Smooth muscle cell (in vitro differentiated cells): Measurements from ENCODE around the gene MED28. TPM values are rescaled to one million over a fixed set of nuclear protein-coding genes. Genes with fewer than 3 reads are reported as not detected.

Source experiments
- DNase-seq: peaks from one replicate; lab custom pipeline; 2025; ENCODE audit not compliant: unreplicated experiment; lab: John Stamatoyannopoulos, UW
- H2AFZ ChIP-seq: fragments of 200-600 bp; sonication (generic); 2 replicates; pipeline ENCODE4 v1.6.0; 2016; ENCODE audit warnings: antibody characterized with exemption, low read depth, mild to moderate bottlenecking
- H3F3A ChIP-seq: fragments of 200-600 bp; sonication (generic); 2 replicates; pipeline ENCODE4 v1.6.0; 2017; ENCODE audit warnings: antibody characterized with exemption, low read depth
- H3K27ac ChIP-seq: fragments of 200-600 bp; sonication (generic); 2 replicates; pipeline ENCODE4 v1.5.1; 2016; ENCODE audit warnings: low read depth, mild to moderate bottlenecking
- H3K27me3 ChIP-seq: fragments of 200-600 bp; sonication (generic); 2 replicates; pipeline ENCODE4 v1.6.1; 2016; ENCODE audit warnings: low read depth, mild to moderate bottlenecking
- H3K36me3 ChIP-seq: fragments of 200-600 bp; sonication (generic); 2 replicates; pipeline ENCODE4 v1.5.1; 2016; ENCODE audit warnings: low read depth
- H3K4me1 ChIP-seq: fragments of 200-600 bp; sonication (generic); 2 replicates; pipeline ENCODE4 v1.5.1; 2016; ENCODE audit warnings: low read depth
- H3K4me2 ChIP-seq: fragments of 200-600 bp; sonication (generic); 2 replicates; pipeline ENCODE4 v1.6.0; 2016; ENCODE audit warnings: mild to moderate bottlenecking
- H3K4me3 ChIP-seq: fragments of 200-600 bp; sonication (generic); 2 replicates; pipeline ENCODE4 v1.5.1; 2016; ENCODE audit warnings: mild to moderate bottlenecking
- H3K79me2 ChIP-seq: fragments of 200-600 bp; sonication (generic); 2 replicates; pipeline ENCODE4 v1.6.0; 2016; ENCODE audit warnings: low read depth, mild to moderate bottlenecking
- H3K9ac ChIP-seq: fragments of 200-600 bp; sonication (generic); 2 replicates; pipeline ENCODE4 v1.6.0; 2016; ENCODE audit warnings: low read depth
- H3K9me3 ChIP-seq: fragments of 200-600 bp; sonication (generic); replicated peaks from 2 replicates; pipeline ENCODE4 v1.5.1; 2016; ENCODE audit warnings: low read depth
- H4K20me1 ChIP-seq: fragments of 200-600 bp; sonication (generic); 2 replicates; pipeline ENCODE4 v1.6.0; 2016; ENCODE audit warnings: low read depth
- CTCF ChIP-seq: fragments of 200-600 bp; sonication (generic); IDR thresholded peaks from 2 replicates; pipeline ENCODE4 v1.5.1; 2017; ENCODE audit warnings: borderline replicate concordance, mild to moderate bottlenecking, antibody characterized with exemption; ENCODE audit not compliant: insufficient read depth, poor library complexity, severe bottlenecking
- WGBS: methylation state at CpG from one replicate; pipeline ENCODE4 v1.1.7; 2016; ENCODE audit warnings: low lambda C conversion rate; 5-methylcytosine and 5-hydroxymethylcytosine counted together
- polyA plus RNA-seq: library from polyadenylated mRNA; unstranded; fragments of >200 nt; fragmentation: Nextera tagmentation; extraction: Ambion mirVana; gene quantifications from 2 replicates; pipeline ENCODE4 v1.2.1, GENCODE V29; 2016
- total RNA-seq: library from RNA; depleted of rRNA; stranded (reverse); fragments of >200 nt; gene quantifications from 2 replicates; pipeline ENCODE4 v1.2.3, GENCODE V29; 2014

Gene MED28
- total and polyA plus RNA-seq, 2 experiments from 2014 or later: 10.9 to 39.5 TPM

DNA sequence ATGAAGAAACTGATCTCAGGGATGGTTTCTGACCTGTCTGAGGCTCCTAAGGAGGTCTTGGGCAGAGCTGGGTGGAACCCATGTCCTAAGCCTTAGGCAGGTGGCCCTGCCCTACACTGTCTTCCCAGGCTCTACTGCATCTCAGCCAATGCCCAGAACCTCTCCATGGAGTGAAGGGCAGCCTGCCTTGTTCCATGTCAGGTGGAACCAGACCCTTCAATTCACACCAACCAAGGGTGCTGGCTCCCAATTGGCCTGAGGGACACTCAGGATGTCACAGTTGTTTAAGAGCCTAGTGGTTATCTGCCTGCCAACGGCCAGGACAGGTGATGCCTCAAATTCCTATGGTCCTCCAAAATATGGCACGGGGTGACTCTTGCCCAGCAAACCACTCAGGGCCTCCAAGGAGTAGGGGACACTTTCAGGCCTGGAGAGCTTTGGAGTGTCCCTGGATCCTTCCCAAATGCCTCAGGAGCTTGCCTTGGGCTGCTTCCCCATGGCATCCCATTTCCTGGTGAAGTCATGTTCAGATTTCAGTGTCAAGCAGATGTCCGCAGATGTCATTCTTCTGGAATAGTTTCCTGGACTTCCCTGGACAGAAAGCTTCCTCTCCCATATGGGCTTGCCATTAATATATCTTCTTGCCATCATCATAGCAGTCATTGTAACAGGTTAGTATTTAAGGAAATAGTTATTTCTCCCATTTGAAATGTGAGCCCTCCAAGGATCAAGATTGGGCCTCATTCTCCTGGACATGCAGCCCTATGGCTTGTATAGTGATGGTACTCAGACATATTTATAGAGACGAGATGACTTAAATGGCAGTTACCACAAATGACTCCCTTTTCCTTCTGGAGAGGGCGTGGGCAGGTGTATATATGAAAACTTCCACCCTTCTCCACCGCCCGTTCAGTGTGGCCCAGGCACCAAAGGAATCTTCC is 67.1 kb downstream of the MED28 start:
- no peak overlapping the region for H3K27ac ChIP-seq
- TF ChIP-seq CTCF: no peak
- WGBS: 65% methylated on average over 7 of the region's 7 CpGs
- H3K27me3 ChIP-seq: no peaks in the 10 kb centered on the region
- no peak overlapping the region for H2AFZ ChIP-seq
- no peaks in the 10 kb centered on the region for H3K9me3 ChIP-seq
- no peak overlapping the region for H3K9ac ChIP-seq
- no peak overlapping the region for H3K4me2 ChIP-seq
- DNase-seq: no peak
- no peaks in the 10 kb centered on the region for H3K79me2 ChIP-seq
- H3K4me3 ChIP-seq: no peak overlapping the region
- H3K4me1 ChIP-seq: no peaks in the 10 kb centered on the region
- H3K36me3 ChIP-seq: no peaks in the 10 kb centered on the region
- H3F3A ChIP-seq: no peaks in the 10 kb centered on the region
- no peaks in the 10 kb centered on the region for H4K20me1 ChIP-seq

- no peaks in the 10 kb centered on the region for H3K4me1 ChIP-seq
- no peak overlapping the region for H3K4me3 ChIP-seq
- H4K20me1 ChIP-seq: no peaks in the 10 kb centered on the region
- H3K4me2 ChIP-seq: no peak overlapping the region
- H2AFZ ChIP-seq: no peak overlapping the region
- WGBS: 74% methylated on average over 2 of the region's 2 CpGs
- H3K9me3 ChIP-seq: no peaks in the 10 kb centered on the region
- H3K27ac ChIP-seq: no peak overlapping the region
- H3K27me3 ChIP-seq: no peaks in the 10 kb centered on the region
- no peaks in the 10 kb centered on the region for H3K36me3 ChIP-seq
- H3F3A ChIP-seq: no peaks in the 10 kb centered on the region
- H3K9ac ChIP-seq: no peak overlapping the region
- TF ChIP-seq CTCF: no peak
- no peak for DNase-seq
- H3K79me2 ChIP-seq: no peaks in the 10 kb centered on the region
Observed at GRCh38 chr4:17682222-17682566, 67.8 kb downstream of the MED28 start.

Other genes with a start within 250 kb of the MED28 start
- 15.2 and 27.5 TPM in 2 replicates for gene QDPR, start 102.6 kb upstream of the MED28 start, total RNA-seq
- 34.8 and 36.5 TPM in 2 replicates for gene QDPR, start 102.6 kb upstream of the MED28 start, polyA plus RNA-seq
- gene CLRN2, start 99.5 kb upstream of the MED28 start, total RNA-seq: not detected in 2 replicates
- gene CLRN2, start 99.5 kb upstream of the MED28 start, polyA plus RNA-seq: not detected in 2 replicates
- gene LAP3, start 37.4 kb upstream of the MED28 start, total RNA-seq: 29.1 and 42.9 TPM in 2 replicates
- gene LAP3, start 37.4 kb upstream of the MED28 start, polyA plus RNA-seq: 37.6 and 38.6 TPM in 2 replicates
- gene FAM184B, start 167.0 kb downstream of the MED28 start, total RNA-seq: not detected in 2 replicates
- gene FAM184B, start 167.0 kb downstream of the MED28 start, polyA plus RNA-seq: 0.06 TPM in 1 of 2 replicates, not detected in the other
- 19.3 and 19.4 TPM in 2 replicates for gene DCAF16, start 196.1 kb downstream of the MED28 start, total RNA-seq
- 6.5 and 9.3 TPM in 2 replicates for gene DCAF16, start 196.1 kb downstream of the MED28 start, polyA plus RNA-seq
- gene NCAPG, start 196.3 kb downstream of the MED28 start, total RNA-seq: 19.6 and 20.1 TPM in 2 replicates
- gene NCAPG, start 196.3 kb downstream of the MED28 start, polyA plus RNA-seq: 2.7 and 6.9 TPM in 2 replicates